Nephron (organoid): Measurements from ENCODE around the gene TRIM23.

Source experiments
- H3K27ac Mint-ChIP-seq, 3 experiments: 2 replicates each; pipeline ENCODE4 v1.8.0; 2020; ENCODE audit warnings: mixed read lengths in 3 of 3, mild to moderate bottlenecking in 2 of 3, moderate library complexity in 1 of 3
- H3K27me3 Mint-ChIP-seq: 2 replicates; pipeline ENCODE4 v1.8.0; 2021; ENCODE audit warnings: low read depth, mild to moderate bottlenecking, moderate library complexity, mixed read lengths
- H3K36me3 Mint-ChIP-seq: 2 replicates; pipeline ENCODE4 v1.8.0; 2020; ENCODE audit warnings: low read depth, mixed read lengths
- H3K4me1 Mint-ChIP-seq: 2 replicates; pipeline ENCODE4 v1.8.0; 2020; ENCODE audit warnings: mixed read lengths
- H3K4me3 Mint-ChIP-seq, 3 experiments: 2 replicates each; pipeline ENCODE4 v1.8.0; 2020; ENCODE audit warnings: mild to moderate bottlenecking in 3 of 3, mixed read lengths in 3 of 3, moderate library complexity in 2 of 3
- H3K9me3 Mint-ChIP-seq: 2 replicates; pipeline ENCODE4 v1.8.0; 2020; ENCODE audit warnings: mixed read lengths
- CTCF ChIP-seq, 3 experiments: fragments of 200-600 bp; sonication (generic); IDR thresholded peaks; one replicate each; pipeline ENCODE4 v1.5.0; 2021; ENCODE audit warnings: antibody characterized with exemption in 3 of 3; ENCODE audit not compliant: unreplicated experiment in 3 of 3

Gene TRIM23

GRCh38 chr5:65562731-65563701 is 61.1 kb downstream of the TRIM23 start, which contains the start of the genes CENPK and PPWD1:
Gene CENPK, minus strand, starts transcription at chr5:65563168. Its CDS starts 8,261 bp downstream, at chr5:65554907.
Gene PPWD1, plus strand, starts transcription at chr5:65563296. Its CDS starts 15 bp downstream, at chr5:65563311.
- peak within 1 kb of the TSS; percentile 95 to 96 (median 95) for H3K4me3 Mint-ChIP-seq
- H3K9me3 Mint-ChIP-seq = no peaks in the 10 kb centered on the region
- H3K4me1 Mint-ChIP-seq = peaks cover 33% of the 10 kb centered on the region
- peak within 1 kb of the TSS; percentile 90 to 97 (median 96) for H3K27ac Mint-ChIP-seq
- peaks cover 4% of the 10 kb centered on the region for H3K36me3 Mint-ChIP-seq
- TF ChIP-seq CTCF (IDR thresholded peaks at IDR 0.05; ENCODE audit: unreplicated experiment in 3 of 3) = no peak
- no peaks in the 10 kb centered on the region for H3K27me3 Mint-ChIP-seq

GRCh38 chr5:65556718-65557117 is 67.4 kb downstream of the TRIM23 start:
- H3K4me1 Mint-ChIP-seq = peaks cover 1% of the 10 kb centered on the region
- H3K27me3 Mint-ChIP-seq = no peaks in the 10 kb centered on the region
- TF ChIP-seq CTCF (IDR thresholded peaks at IDR 0.05; ENCODE audit: unreplicated experiment in 3 of 3) = no peak
- H3K4me3 Mint-ChIP-seq = no peak overlapping the region
- peaks cover 14% of the 10 kb centered on the region for H3K36me3 Mint-ChIP-seq
- H3K9me3 Mint-ChIP-seq = no peaks in the 10 kb centered on the region
- H3K27ac Mint-ChIP-seq = no peak overlapping the region

DNA sequence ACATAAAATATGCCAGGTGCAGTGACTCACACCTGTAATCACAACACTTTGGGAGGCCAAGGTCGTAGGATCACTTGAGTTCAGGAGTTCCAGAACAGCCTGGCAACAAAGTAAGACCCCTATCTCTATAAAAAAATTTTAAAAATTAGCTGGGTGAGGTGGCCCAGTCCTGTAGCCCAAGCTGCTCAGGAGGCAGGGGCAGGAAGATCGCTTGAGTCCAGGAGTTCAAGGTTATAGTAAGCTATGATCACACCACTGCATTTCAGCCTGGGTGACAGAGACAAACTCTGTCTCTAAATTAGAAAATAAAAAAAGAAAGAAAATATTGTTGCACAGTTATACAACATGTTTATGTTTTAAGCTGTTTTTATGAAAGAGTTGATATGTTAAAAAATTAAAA is 68.0 kb downstream of the TRIM23 start:
- Mint-ChIP-seq H3K27ac (no peak overlapping the region), H3K4me3 (no peak overlapping the region), H3K27me3 (no peaks in the 10 kb centered on the region), H3K4me1 (no peaks in the 10 kb centered on the region), H3K36me3 (peaks cover 14% of the 10 kb centered on the region), H3K9me3 (no peaks in the 10 kb centered on the region)
- no peak for TF ChIP-seq CTCF (IDR thresholded peaks at IDR 0.05; ENCODE audit: unreplicated experiment in 3 of 3)

GRCh38 chr5:65555287-65555686 is 68.8 kb downstream of the TRIM23 start:
- Mint-ChIP-seq H3K9me3 (no peaks in the 10 kb centered on the region), H3K4me3 (no peak overlapping the region), H3K27me3 (no peaks in the 10 kb centered on the region), H3K4me1 (no peaks in the 10 kb centered on the region), H3K36me3 (peaks cover 17% of the 10 kb centered on the region), H3K27ac (no peak overlapping the region)
- TF ChIP-seq CTCF (IDR thresholded peaks at IDR 0.05; ENCODE audit: unreplicated experiment in 3 of 3) = no peak

- peaks cover 29% of the 10 kb centered on the region for H3K36me3 Mint-ChIP-seq
- no peaks in the 10 kb centered on the region for H3K9me3 Mint-ChIP-seq
- H3K27me3 Mint-ChIP-seq = no peaks in the 10 kb centered on the region
- H3K4me1 Mint-ChIP-seq = no peaks in the 10 kb centered on the region
- H3K27ac Mint-ChIP-seq = no peak overlapping the region
- no peak overlapping the region for H3K4me3 Mint-ChIP-seq
- TF ChIP-seq CTCF (IDR thresholded peaks at IDR 0.05; ENCODE audit: unreplicated experiment in 3 of 3) = no peak
These were observed 70.2 kb downstream of the TRIM23 start for GRCh38 chr5:65553941-65554340.
